Thymus (tissue), 11 donors: ENCODE measurements around the gene FTCD. TPM values are rescaled to one million over a fixed set of nuclear protein-coding genes. Genes with fewer than 3 reads are reported as not detected.

Source experiments
- DNase-seq, 9 donors: peaks; one replicate each; pipeline ENCODE4 v3.0.0-alpha.2; 2013; ENCODE audit warnings: low spot score in 9 of 9, low read depth in 6 of 9, missing footprints in 1 of 9
- H3K27ac ChIP-seq, 2 donors: one replicate each; pipeline ENCODE4 v1.5.1; 2013; ENCODE audit warnings: control low read depth in 1 of 2, low read depth in 1 of 2, low read length in 1 of 2, mild to moderate bottlenecking in 1 of 2, moderate library complexity in 1 of 2
- H3K27me3 ChIP-seq, 2 donors: one replicate each; pipeline ENCODE4 v1.5.1; 2013; ENCODE audit warnings: low read length in 1 of 2; ENCODE audit not compliant: control insufficient read depth in 2 of 2, insufficient read depth in 1 of 2
- H3K36me3 ChIP-seq, 2 donors: one replicate each; pipeline ENCODE4 v1.5.1; 2013; ENCODE audit warnings: low read length in 1 of 2, mild to moderate bottlenecking in 1 of 2, moderate library complexity in 1 of 2; ENCODE audit not compliant: control insufficient read depth in 2 of 2, insufficient read depth in 2 of 2
- H3K4me1 ChIP-seq, 2 donors: one replicate each; pipeline ENCODE4 v1.5.1; 2013; ENCODE audit warnings: low read length in 2 of 2; ENCODE audit not compliant: control insufficient read depth in 2 of 2, insufficient read depth in 2 of 2
- H3K4me3 ChIP-seq, 2 donors: one replicate each; pipeline ENCODE4 v1.5.1; 2013; ENCODE audit warnings: low read length in 2 of 2, control low read depth in 1 of 2, mild to moderate bottlenecking in 1 of 2
- H3K9me3 ChIP-seq, 2 donors: one replicate each; pipeline ENCODE4 v1.5.1; 2013; ENCODE audit warnings: low read length in 1 of 2, mild to moderate bottlenecking in 1 of 2; ENCODE audit not compliant: control insufficient read depth in 2 of 2, insufficient read depth in 1 of 2
- WGBS: extraction: QIAGEN DNeasy Blood & Tissue Kit; methylation state at CpG from one replicate; pipeline ENCODE4 v1.1.7; 2013; 5-methylcytosine and 5-hydroxymethylcytosine counted together
- polyA plus RNA-seq: library from polyadenylated mRNA; stranded (reverse); fragments of 200-250 nt; gene quantifications from one replicate; pipeline ENCODE4 v1.2.3, GENCODE V29; 2013
- total RNA-seq: library from RNA; stranded (reverse); fragments of 120-200 nt; gene quantifications from one replicate; pipeline ENCODE4 v1.2.4, GENCODE V29; 2013
- donor health status: healthy.

The FTCD gene
- total and polyA plus RNA-seq, 2 donors = 0.09 to 1.6 TPM

GRCh38 chr21:46195595-46196195 lies 40.3 kb upstream of the FTCD start:
- Histone ChIP-seq H3K27me3 (no peaks in the 10 kb centered on the region), H3K9me3 (no peaks in the 10 kb centered on the region), H3K36me3 (peaks cover 36 to 38% of the 10 kb centered on the region in 2 donors), H3K27ac (no peak overlapping the region), H3K4me3 (no peak overlapping the region), H3K4me1 (no peaks in the 10 kb centered on the region)
- no peak for DNase-seq
- WGBS = 96% methylated on average over 20 of the region's 20 CpGs

GRCh38 chr21:46194374-46195334 lies 39.3 kb upstream of the FTCD start:
- WGBS = 95% methylated on average over 34 of the region's 34 CpGs
- no peaks in the 10 kb centered on the region for H3K27me3 ChIP-seq
- no peak overlapping the region for H3K4me3 ChIP-seq
- H3K9me3 ChIP-seq = no peaks in the 10 kb centered on the region
- H3K36me3 ChIP-seq = peaks cover 33 to 38% of the 10 kb centered on the region in 2 donors
- H3K4me1 ChIP-seq = no peaks in the 10 kb centered on the region
- H3K27ac ChIP-seq = no peak overlapping the region
- DNase-seq = no peak

- no peaks in the 10 kb centered on the region for H3K4me1 ChIP-seq
- 98% methylated on average over 10 of the region's 10 CpGs for WGBS
- no peak for DNase-seq
- peaks cover 30 to 34% of the 10 kb centered on the region in 2 donors for H3K36me3 ChIP-seq
- H3K27ac ChIP-seq = no peak overlapping the region
- H3K9me3 ChIP-seq = no peaks in the 10 kb centered on the region
- H3K27me3 ChIP-seq = no peaks in the 10 kb centered on the region
- no peak overlapping the region for H3K4me3 ChIP-seq
Observed at GRCh38 chr21:46193829-46194373, 38.5 kb upstream of the FTCD start.

- DNase-seq = no peak
- Histone ChIP-seq H3K27ac (no peak overlapping the region), H3K4me1 (no peaks in the 10 kb centered on the region), H3K36me3 (peaks cover 30 to 34% of the 10 kb centered on the region in 2 donors), H3K27me3 (no peaks in the 10 kb centered on the region), H3K9me3 (no peaks in the 10 kb centered on the region), H3K4me3 (no peak overlapping the region)
- whole genome bisulfite sequencing = 99% methylated on average over 20 of the region's 20 CpGs
Observed at GRCh38 chr21:46191686-46192575, 36.6 kb upstream of the FTCD start.

- no peaks in the 10 kb centered on the region for H3K27me3 ChIP-seq
- over 99% methylated on average over 4 of the region's 4 CpGs for WGBS
- no peaks in the 10 kb centered on the region for H3K4me1 ChIP-seq
- DNase-seq = no peak
- H3K4me3 ChIP-seq = no peak overlapping the region
- no peak overlapping the region for H3K27ac ChIP-seq
- no peaks in the 10 kb centered on the region for H3K9me3 ChIP-seq
- H3K36me3 ChIP-seq = peaks cover 29 to 30% of the 10 kb centered on the region in 2 donors
Observed at GRCh38 chr21:46191257-46191685, 35.9 kb upstream of the FTCD start.

- no peak overlapping the region for H3K27ac ChIP-seq
- no peak for DNase-seq
- H3K9me3 ChIP-seq = no peaks in the 10 kb centered on the region
- H3K4me3 ChIP-seq = no peak overlapping the region
- WGBS = 98% methylated on average over 15 of the region's 15 CpGs
- peaks cover 22 to 24% of the 10 kb centered on the region in 2 donors for H3K36me3 ChIP-seq
- H3K27me3 ChIP-seq = no peaks in the 10 kb centered on the region
- H3K4me1 ChIP-seq = no peaks in the 10 kb centered on the region
Observed at GRCh38 chr21:46190491-46191131, 35.2 kb upstream of the FTCD start.

- DNase-seq = no peak
- Histone ChIP-seq H3K27ac (no peak overlapping the region), H3K9me3 (no peaks in the 10 kb centered on the region), H3K27me3 (no peaks in the 10 kb centered on the region), H3K36me3 (peaks cover 20 to 22% of the 10 kb centered on the region in 2 donors), H3K4me1 (peaks cover 0 to 5% of the 10 kb centered on the region in 2 donors), H3K4me3 (no peak overlapping the region)
- over 99% methylated on average over 14 of the region's 14 CpGs for WGBS
Observed at GRCh38 chr21:46189959-46190490, 34.6 kb upstream of the FTCD start.
